Kidney capillary endothelial cell (primary cell): ENCODE data around the gene EIF3F.

Source experiments
- DNase-seq: peaks from one replicate; pipeline ENCODE4 v3.0.0-alpha.2; 2018; ENCODE audit warnings: low spot score

EIF3F gene

GRCh38 chr11:8039530-8040260 lies 52.6 kb downstream of the EIF3F start:
- DNase-seq, result no peak

DNA sequence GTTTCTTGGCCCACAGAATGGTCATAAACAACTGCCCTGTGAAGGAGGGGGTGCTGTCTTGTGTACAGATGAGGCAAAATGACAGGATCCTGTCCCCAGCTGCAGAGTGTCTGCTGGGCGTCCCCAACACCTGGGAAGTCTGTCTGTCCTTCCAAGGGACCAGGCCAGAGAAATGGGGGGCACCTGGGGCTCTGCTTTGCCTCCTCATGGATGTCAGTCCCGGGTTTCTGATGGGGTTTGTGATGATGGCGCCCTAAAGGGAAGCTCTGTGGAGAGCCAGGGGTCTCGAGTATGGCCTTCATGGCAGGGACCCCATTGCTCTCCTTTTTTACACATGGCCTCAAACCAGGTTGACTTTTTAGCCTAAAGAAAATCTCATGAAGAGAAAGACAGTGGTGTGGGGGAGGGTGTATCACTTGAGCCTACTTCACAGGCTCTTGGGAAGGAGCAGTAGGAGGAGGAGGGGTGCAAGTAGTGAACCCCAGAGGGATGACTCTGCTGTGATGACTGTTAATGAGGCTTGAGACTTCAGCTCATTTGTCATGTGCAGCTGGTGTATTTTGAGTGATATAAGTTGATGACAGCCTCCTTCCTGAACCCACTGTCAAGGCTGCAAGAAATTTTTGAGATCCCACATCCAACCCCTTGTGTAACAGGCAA lies 53.3 kb downstream of the EIF3F start:
- DNase-seq, result no peak

DNA sequence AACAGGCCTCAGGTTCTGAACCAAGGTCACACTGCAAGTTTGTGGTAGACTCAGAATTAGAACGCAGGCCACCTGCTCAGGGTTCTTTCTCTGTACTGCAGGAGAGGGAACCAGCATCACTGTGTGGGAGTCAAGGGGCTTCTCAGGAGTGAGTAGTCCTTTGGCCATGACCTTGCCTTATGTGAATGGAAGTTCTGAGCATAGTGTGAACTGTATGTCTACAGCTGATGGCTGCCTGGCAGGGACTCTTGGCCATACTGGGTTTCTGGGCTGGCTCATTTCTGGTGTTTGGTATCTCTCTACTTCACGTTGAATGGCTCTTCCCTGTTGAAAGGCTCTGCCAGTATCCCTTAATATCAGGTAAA lies 53.8 kb downstream of the EIF3F start:
- no peak for DNase-seq

GRCh38 chr11:8041576-8041975 lies 54.4 kb downstream of the EIF3F start:
- no peak for DNase-seq

DNA sequence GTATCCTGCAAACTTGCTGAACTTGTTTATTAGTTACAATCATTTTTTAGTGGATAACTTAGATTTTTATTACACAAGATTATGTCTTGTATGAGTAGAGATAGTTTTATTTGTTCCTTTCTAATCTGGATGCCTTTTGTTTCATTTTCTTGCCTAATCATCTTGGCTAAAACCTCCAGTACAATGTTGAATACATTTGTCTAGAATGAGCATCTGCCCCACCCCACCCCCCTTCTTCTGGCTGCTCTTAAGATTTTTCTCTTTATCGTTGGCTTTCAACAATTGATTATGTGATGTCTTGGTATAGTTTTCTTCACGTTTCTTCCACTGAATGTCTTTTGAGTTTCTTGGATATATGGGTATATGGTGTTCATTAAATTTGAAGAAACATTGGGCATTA lies 56.6 kb downstream of the EIF3F start:
- no peak for DNase-seq

- DNase-seq, result no peak
Observed at GRCh38 chr11:8045839-8046238, 58.7 kb downstream of the EIF3F start.

GRCh38 chr11:8047382-8047781 lies 60.2 kb downstream of the EIF3F start:
- DNase-seq, result no peak

GRCh38 chr11:8049084-8049483 lies 61.9 kb downstream of the EIF3F start:
- no peak for DNase-seq
